G401.6 (cell line): Measurements from ENCODE around the gene CLSTN3.
A peak's percentile ranks its signal among the peaks of the same experiment; 100 is the strongest.
"Not testable (repeated sequence)": the region's sequence is repeated elsewhere in the genome, so short reads cannot be mapped to it uniquely, and the experiment has no call there.

Source experiments
- FAIRE-seq: peaks from 2 replicates; lab custom pipeline; 2012; peaks lifted over from hg19 to GRCh38; lab: Jason Lieb, UNC

Gene CLSTN3

DNA sequence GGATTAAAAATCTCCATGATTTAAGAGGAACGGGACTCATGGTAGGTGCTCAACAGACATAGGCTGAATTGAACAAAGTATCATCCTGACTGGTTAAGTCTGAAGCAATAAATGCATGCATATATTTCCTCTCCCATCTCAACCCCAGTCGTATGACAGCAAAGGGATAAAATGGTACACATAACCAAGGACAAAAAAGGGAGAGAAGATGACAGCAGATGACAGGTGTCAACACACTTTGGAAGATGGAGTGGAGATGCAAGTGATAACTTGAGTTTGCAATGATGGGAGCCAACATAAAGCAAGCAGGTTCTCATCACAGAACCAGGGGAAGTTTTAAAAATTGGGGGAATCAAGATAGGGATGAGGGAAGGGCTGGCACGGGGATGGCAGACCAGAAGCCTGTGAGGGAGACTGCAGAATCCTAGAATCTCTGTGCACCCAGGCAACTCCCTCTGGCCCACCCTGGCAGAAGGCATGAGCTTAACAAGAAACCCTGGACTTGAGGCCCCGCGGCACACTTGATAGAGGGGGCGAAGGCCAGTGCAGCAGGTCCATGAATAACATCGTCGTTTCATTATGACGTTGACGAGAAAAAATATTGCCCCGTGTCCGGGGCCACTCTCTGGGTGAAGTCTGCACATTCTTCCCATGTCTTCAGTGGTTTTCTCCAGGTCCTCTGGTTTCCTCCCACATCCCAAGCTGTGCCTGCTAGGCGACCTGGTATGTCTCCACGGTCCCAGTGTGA, 26.2 kb upstream of the CLSTN3 start:
- no peak for FAIRE-seq

DNA sequence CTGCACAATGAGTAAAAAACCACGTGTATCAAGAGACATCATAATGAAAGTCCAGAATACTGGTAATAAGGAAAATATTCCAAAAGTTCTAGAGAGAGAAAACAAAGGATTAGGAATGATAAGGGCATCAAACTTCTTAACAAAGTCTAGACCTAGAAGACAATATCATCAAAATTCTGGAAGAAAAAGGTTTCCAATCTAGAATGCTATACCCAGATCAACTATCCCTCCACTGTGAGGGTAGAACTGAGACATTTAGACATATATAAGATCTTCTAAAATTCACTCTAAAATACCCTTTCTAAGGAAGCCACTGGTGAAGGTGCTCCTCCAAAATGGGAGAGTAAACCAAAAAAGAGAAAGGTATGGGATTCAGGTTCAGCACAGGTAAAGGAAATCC, 24.1 kb upstream of the CLSTN3 start:
- FAIRE-seq = no peak

DNA sequence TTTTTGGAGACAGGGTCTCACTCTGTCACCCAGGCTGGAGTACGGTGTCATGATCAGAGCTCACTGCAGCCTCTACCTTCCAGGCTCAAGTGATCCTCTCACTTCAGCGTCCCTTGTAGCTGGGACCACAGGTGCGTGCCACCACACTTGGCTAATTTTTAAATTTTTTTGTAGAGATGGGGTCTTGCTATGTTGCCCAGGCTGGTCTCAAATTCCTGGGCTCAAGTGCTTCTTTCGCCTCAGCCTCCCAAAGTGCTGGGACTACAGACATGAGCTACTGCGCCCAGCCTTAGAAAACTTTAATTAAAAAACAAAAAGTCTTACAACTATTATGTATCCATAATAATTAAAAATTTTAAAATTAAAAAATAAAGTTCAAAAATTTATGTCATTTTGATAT, 23.0 kb upstream of the CLSTN3 start:
- not testable (repeated sequence) for FAIRE-seq

DNA sequence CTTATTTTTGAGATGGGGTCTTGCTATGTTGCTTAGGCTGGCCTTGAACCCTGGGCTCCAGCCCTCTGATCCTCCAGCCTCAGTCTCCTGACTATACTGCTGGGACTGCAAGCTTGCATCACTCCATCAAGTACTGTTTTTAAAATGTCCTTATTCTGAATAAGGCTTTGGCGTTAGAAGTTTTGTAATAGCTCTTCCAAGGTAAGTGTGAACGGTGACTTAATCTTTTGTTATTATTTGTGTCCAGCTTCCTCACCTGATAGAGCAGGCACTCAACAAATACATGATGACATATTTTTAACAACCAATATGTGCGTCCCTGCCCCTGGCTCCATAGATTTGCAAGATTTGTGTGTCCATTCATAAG, 22.6 kb upstream of the CLSTN3 start:
- no peak for FAIRE-seq

DNA sequence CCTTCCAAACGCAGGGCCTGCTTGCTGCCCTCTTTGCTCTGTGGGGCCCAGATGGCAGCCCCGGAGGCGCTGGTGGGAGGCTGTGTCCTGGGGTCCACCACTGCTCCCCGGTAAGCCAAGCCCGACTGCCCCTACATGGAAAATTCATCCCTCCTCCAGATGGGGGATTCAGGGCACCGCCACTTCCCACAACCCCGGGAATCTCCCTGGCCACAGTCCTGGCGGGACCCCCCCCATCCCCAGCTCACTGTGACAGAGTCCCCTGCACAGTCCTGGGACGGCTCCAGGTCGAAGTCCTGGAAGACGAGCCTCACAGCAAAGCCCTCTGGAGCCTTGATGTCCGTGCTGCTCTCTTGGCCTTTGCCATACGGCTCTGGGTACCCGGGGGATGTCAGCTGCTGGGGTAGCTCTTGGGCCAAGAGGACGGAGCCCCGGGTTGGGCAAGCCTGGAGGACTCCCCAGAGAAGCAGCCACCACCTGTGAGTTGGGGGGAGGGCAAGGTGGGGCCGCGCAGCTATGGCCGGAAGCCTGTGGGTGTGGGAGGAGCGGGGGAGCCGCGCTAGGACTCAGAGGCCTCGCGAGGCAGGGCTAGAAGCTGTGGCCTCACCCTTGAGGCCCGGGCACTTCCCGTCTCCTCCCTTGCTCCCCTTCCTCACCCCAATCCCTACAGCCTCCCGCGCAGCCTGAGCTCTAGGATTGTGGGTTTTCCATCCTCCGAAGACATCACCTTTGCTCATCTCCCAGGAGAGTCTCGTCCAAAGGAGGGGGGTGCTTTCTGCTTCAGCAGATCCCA, 22.0 kb upstream of the CLSTN3 start:
- no peak for FAIRE-seq

DNA sequence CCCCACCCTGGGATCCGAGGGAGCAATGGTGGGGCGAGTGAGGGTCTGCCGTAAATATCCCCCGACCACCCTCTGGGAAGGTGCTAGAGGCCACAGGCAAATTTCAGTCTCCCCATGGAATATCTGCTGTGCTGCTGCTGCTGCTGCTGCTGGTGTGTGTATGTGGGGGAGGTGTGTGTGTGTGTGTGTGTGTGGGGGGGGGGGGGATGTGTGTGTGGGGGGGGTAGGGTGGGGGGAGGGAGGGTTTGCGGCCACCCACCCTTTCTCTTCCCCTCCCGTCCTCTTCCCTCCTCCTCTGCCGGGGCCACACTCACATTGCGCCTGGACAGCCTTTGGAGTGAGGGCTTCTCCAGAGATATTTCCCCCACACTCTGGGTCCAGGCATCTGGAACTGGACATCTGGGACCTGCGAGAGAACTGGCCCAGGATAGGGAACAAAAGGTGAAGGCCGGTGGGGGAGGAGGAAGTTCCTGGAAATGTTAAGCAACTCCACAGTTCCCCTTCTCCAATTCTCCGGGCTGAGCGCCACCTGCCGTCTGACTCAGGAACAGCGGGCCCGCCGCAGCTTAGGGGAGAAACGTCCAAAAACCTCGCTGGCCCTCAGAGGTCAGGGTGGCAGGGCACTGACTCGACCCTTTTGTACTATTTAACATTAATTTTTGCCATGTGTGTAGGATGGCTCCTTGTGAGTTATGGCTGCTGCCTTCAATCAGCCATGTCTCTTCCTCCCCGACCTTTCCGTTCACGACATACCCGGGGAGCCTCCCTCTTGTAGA, 21.2 kb upstream of the CLSTN3 start, which contains the start of gene C1RL:
TSS of gene C1RL (minus strand) at position 419 of the 776 bp plus-strand sequence. CDS start at position 385, 34 bp downstream.
- peak; percentile 53 for FAIRE-seq

DNA sequence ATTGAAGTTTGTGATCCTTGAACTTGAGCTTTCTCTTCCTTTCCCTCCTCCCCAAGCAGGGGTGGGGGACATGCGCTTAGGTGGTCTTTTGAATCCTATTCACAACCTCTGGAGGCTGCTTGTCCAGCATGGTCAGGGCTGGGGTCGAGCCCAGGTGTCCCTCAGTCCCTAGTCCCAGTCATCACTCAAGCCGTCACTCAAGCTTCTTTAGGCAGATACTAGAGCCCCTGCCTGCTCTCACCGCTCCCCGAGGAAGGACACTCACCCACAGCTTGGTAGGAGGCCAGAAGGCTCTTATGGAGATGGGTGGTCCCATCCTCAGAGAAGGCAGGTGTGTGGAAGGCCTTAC, 20.6 kb upstream of the CLSTN3 start:
- no peak for FAIRE-seq

DNA sequence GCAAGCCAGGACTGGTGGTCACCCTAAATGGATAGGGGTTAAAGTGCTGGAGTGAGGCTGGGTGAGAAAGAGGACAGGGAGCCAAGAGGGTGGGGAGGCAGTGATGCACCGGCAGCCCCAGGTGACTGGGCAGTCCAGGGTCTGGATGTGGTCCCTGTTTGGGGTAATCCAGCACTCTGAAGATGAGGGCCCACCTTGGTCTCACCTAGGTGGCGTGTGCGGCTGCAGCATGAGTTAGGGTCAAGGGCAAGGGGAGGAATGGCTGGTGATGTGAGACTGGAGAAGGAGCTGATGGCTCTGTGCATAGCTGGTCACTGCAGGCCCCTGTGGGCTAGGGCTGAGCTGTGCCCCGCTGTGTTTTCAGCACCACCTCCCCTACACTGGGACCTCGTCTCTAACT, 19.5 kb upstream of the CLSTN3 start:
- FAIRE-seq = no peak

DNA sequence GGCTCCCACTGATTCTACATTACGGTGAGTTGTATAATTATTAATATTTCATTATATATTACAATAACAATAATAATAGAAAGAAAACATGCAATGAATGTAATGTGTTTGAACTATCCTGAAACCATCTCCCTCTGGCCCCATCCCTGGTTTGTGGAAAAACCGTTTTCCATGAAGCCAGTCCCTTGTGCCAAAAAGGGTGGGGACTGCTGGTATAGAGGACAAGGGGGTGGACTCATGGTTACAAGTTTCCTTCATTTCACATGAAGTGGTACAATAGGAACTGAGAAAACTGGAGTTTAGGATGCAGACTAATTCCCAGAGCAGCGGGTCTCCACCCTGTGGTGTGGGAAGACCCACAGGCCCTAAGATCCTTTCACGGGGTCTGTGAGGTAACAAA, 18.1 kb upstream of the CLSTN3 start:
- FAIRE-seq = no peak

DNA sequence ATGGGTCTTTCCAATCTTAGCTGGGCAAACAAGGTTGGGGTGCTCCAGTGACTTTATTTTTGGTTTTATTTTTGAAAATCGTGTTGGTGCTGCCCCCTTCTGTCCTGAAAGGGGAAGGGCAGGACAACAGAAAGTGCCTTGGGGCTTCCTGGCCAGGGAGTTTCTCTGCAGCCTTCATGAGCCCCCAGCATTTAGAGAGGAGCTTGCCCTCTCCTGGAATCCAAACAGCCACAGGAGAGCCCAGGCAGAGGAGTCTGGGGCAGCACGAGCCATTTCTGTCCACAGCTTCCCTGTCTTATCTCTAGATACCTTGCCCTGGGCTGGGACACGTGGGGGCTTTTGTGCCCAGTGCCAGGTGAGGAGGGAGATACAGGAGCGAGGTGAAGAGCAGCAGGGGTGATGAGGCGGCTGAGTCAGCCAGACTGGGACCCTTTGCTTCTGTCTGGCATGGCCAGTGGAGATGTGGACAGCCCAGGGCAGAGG, 16.7 kb upstream of the CLSTN3 start:
- FAIRE-seq = peak; percentile 69

DNA sequence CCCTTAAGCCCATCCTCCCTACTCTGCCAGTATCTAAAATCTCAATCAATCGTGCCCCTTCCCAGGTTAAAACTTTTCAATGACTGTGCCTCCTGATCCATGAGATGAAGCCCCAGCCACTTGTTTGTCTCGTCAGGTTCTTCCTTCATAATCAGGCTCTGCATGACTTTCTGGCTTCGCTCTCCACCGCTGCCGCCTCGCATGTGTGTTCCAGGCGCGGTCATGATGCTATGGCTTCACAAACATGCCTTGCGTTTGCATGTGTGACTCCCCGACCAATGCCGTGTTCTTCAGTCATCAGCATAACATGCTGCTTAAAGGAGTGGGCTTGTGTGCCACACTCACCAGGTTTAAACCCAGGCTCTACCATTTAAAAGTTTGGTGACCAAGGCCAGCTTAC, 16.2 kb upstream of the CLSTN3 start:
- no peak for FAIRE-seq

DNA sequence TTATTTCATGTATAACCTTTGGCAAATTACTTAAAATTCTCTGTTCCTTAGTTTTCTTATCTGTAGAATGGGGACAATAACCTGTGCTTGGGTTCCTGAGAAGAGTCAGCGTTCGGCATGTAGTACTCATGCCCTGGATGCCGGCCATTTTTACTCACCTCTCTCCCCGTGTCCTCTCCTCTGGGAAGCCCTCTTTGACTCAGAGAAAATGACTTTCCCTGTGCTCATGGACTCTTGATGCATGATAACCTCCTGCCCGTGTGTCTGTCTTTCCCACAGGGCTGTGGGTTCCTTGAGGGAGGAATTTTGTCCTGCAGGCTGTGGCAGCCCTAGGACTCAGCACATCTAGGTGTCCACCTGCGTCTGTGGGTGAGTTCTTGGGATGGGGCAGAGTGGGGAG, 15.3 kb upstream of the CLSTN3 start:
- no peak for FAIRE-seq

DNA sequence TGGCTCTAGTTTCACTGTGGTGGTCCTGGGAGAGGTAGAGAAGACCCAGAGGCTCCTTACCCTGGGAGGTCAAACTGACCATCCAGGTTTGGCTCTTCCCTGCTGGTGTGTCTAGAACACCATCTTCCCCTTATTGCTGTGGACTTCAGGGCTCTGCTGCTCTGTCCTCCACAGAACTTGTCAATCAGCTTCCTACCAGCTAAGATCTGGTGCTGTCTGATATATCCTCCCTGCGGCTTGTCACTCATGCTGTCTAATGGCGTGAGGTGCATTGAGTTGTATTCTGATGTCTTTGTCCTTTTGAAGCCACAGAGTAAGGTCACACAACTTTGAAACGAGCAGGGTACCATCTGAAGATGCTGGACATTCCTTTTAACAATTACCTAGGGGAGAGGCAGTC, 14.0 kb upstream of the CLSTN3 start:
- FAIRE-seq = no peak

DNA sequence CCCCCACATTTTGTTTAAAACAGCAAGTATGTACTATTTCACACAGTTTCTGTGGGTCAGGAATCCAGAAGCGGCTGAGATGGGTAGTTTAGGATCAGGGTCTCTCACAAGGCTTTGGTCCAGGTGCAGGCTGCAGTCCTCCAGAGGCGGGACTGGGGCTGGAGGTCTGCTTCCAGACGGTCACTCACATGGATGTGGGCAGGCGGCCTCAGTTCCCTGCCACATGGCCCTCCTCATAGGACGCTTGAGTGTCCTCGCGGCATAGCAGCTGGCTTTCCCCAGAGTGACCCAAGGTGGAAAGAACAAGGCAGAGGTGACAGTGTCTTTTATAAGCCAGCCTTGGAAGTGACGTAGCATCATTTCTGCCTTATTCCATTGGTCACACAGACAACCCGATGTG, 13.3 kb upstream of the CLSTN3 start:
- FAIRE-seq = no peak

DNA sequence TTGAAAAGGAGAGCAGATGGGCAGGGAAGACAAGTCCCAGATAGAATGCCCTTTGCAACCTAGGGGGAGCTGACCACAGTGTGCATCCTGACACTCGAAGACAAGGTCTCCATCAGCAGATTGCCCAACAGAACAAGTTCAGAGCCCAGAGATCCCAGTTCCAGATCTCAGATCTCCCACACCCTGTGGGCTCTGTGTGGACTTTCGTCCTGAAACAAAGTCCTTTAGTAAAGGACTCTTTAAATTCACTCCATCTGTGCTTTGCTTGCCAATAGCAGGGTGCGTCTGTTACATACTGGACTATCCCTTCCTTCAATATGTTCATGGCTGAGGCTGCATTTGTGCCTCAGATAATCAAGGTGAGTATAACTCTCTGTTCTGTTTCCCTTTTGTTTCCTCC, 12.5 kb upstream of the CLSTN3 start:
- no peak for FAIRE-seq

DNA sequence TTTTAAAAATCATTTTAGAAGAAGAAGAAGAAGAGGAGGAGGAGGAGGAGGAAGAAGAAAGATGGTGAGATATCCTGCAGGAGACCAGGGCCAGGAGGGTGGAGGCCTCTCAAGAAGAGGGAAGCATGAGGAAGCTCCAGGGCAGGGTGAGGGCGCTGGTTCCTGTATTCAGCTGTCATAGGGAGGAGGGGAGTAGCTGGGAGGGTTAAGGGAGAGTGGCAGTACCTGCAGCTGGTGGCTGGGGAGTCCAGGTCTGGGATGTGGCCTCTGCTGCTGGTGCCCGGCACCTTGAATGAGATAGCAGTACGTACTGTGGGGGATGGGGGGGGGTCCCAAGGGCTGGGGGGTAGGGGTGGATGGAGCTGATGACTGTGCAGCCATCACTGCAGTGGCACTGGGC, 11.3 kb upstream of the CLSTN3 start:
- no peak for FAIRE-seq

DNA sequence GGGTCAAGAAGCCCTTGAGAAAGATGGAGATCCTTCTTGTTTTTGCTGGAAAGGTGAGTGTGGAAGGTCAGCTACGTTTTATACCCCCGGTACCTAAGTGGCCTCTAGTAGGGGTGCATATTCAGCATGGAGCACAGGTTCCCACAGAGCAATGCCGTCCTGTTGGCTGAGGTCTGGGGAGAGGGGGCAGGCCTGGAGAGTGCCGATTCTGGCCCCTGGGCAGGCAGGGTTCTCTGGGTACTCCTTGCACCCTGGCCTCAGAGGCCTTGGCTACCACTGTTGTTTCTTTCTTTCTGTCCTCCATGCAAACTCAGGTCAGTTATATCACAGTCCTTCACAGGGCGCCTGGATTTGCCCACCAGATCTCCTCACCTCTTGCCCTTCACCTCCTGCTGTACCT, 10.0 kb upstream of the CLSTN3 start:
- FAIRE-seq = no peak

DNA sequence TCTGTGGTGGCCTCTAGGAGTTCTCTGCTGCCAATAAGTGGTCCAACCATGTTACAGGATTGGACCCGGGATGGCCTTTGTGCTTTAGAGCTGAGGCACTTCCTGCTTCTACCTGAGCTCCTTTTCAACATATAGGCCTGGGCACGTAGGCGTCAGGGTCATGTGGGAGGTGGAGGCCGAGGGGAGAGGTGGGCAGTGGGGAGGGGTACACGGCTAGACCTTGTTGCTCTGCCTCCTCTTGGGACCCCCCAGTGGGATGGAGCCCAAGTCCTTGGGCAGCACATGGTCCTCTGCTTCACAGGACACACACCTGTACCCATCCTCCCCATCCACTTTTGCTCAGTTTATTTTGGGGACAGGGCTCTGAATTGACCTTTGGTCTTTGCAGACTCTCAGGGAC, 8.8 kb upstream of the CLSTN3 start:
- FAIRE-seq = no peak

DNA sequence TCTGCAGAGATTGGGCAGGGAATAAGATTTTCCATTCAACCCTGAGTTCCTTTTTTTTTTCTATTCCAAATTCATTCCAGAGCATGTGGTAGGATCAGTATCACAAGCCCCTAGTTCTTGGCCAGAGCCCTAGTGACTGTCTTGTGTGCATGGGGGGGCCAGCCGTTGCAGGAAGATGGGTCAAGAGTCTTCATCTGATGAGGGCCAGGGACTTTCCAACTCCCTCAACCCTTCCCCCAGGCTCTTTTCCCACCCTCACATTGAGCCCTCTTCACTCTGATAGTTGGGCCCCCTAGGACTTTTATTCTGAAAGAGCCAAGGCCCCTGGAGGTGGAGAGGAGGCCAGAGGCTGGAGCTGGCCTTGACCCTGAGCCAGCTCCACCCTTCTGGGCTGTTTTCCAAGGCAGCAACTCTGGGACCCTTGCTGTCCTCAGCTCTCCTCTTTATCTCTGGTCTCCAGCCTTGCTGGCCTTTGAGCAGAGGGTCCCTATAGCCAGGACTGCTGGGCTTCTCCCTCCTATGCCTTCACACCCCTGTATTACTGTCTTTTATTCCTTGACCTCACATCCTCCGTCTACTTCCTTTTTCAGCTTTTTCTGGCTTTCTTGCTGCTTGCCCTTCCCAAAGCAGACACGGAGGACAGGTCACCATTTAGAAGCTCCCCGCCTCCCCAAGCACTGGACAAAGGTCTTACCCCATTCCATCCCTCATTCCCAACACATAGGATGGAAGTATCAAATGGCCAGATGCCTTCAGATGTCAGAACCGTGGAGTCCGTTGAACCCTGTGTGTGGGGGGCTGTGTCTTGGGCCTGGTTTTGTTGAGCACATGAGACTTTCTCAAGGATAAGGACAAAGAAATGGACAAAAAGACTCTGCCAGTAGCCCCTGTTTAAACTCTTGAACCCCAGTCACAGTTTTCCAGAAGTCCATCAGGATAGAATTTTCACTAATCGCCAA, 7.1 kb upstream of the CLSTN3 start:
- FAIRE-seq = no peak

DNA sequence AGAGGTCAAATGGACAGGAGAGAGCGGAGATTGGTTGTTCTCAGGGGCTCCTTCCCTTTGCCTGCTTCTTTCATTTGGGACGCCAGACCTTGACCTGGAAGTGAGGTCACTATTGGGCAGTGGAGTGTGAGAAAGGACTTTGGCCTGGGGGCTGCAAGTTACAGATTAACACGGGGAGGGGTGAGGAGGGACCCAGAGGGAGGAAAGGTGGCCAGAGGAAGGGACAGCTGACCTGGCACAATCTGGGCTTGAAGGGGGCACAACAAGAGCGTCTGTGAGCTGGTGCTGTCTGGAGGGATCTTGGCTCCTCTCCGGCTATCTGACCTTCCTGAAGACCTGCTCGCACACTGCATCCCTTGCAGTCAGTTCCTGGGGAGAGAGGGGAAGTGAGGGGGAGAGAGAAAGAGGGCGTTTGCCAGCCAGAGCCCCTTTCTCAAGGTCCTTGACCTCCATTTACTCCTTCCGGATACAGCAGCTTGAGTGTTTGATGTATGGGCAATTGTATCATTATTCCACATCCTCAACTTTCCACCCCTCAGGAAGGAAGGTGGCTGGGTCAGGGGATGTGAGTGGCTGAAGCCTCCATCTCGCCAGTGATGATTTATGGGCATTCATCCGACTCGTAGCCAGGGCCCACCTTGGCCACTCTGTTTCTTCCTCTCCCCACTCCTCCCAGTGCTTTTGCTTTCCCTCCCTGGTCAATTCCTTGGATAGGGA, 6.2 kb upstream of the CLSTN3 start:
- FAIRE-seq = no peak

DNA sequence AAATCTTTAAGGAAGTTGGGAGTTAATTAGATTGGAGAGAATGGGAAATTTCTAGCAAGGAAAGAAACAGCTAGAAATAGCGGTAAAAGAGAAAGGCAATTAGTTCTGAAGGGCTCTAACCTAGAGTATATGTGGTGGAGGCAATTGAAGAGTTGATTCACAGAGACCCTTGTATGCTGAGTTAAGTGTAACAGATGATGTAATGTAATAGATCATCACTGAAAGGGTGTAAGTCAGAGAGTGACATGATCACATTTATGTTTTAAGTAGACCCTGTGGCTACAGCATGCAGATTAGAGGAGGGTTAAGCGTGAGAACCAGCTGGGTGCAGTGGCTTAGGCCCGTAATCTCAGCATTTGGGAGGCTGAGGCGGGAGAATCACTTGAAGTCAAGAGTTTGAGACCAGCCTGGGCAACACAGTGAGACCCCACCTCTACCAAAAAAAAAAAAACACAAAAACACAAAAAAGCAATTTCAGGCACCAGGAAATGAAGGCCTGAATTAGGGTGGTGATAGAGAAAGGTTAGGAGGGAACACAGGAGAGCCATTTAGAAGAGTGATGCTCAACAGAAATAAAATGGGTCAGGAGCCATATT, 4.4 kb upstream of the CLSTN3 start:
- FAIRE-seq = no peak
